Dermis blood vessel endothelial cell (primary cell): ENCODE data around the gene GRIP2. TPM values are rescaled to one million over a fixed set of nuclear protein-coding genes. Genes with fewer than 3 reads are reported as not detected.

Experiments used
- DNase-seq: peaks from one replicate; pipeline ENCODE4 v3.0.0; 2010
- total RNA-seq: library from RNA; depleted of rRNA; stranded (reverse); fragments of >200 nt; gene quantifications from 2 replicates; pipeline ENCODE4 v1.2.3, GENCODE V29; 2014

GRIP2 gene
- total RNA-seq, 1 donor from 2014 or later = under 0.01 TPM

GRCh38 chr3:14505803-14506500 is 34.2 kb downstream of the GRIP2 start:
- no peak for DNase-seq

- no peak for DNase-seq
Observed at GRCh38 chr3:14505001-14505802, 34.9 kb downstream of the GRIP2 start.

- DNase-seq = no peak
Observed at GRCh38 chr3:14503706-14504065, 36.5 kb downstream of the GRIP2 start.

GRCh38 chr3:14503033-14503705 is 37.0 kb downstream of the GRIP2 start:
- DNase-seq = no peak

- no peak for DNase-seq
Observed at GRCh38 chr3:14502472-14502871, 37.7 kb downstream of the GRIP2 start.

- no peak for DNase-seq
Observed at GRCh38 chr3:14497321-14497720, 42.8 kb downstream of the GRIP2 start.

GRCh38 chr3:14496351-14496750 is 43.8 kb downstream of the GRIP2 start:
- no peak for DNase-seq

GRCh38 chr3:14494973-14495300 is 45.2 kb downstream of the GRIP2 start:
- no peak for DNase-seq

- DNase-seq = no peak
Observed at GRCh38 chr3:14494279-14494972, 45.7 kb downstream of the GRIP2 start.

- DNase-seq = no peak
Observed at GRCh38 chr3:14492948-14493881, 46.9 kb downstream of the GRIP2 start.

- DNase-seq = no peak
Observed at GRCh38 chr3:14491396-14492190, 48.5 kb downstream of the GRIP2 start.

GRCh38 chr3:14490831-14491230 is 49.3 kb downstream of the GRIP2 start:
- no peak for DNase-seq

- no peak for DNase-seq
Observed at GRCh38 chr3:14490255-14490654, 49.9 kb downstream of the GRIP2 start.

GRCh38 chr3:14489641-14490040 is 50.5 kb downstream of the GRIP2 start:
- no peak for DNase-seq

- DNase-seq = peak; percentile 53
Observed at GRCh38 chr3:14488286-14489041, 51.7 kb downstream of the GRIP2 start.

- DNase-seq = no peak
Observed at GRCh38 chr3:14487821-14488220, 52.3 kb downstream of the GRIP2 start.

- no peak for DNase-seq
Observed at GRCh38 chr3:14487086-14487485, 53.1 kb downstream of the GRIP2 start.

GRCh38 chr3:14486460-14486859 is 53.7 kb downstream of the GRIP2 start:
- no peak for DNase-seq

GRCh38 chr3:14485981-14486380 is 54.2 kb downstream of the GRIP2 start:
- no peak for DNase-seq

GRCh38 chr3:14484741-14485140 is 55.4 kb downstream of the GRIP2 start:
- no peak for DNase-seq
